ENCODE results near the gene DYNLT5.
"Not testable (repeated sequence)": the region's sequence is repeated elsewhere in the genome, so short reads cannot be mapped to it uniquely, and the experiment has no call there.

DYNLT5 gene

GRCh38 chr1:66752000-66752592 lies at the start of gene DYNLT5:
TSS of gene DYNLT5 (plus strand) at chr1:66752459. CDS start at chr1:66754659, 2,200 bp downstream.
- peak; percentile 21 for DNase-seq

GRCh38 chr1:66704177-66704875 lies 47.9 kb upstream of the DYNLT5 start:
- no peak for DNase-seq

- DNase-seq = no peak
Observed at GRCh38 chr1:66705110-66705509, 47.1 kb upstream of the DYNLT5 start.

- no peak for DNase-seq
Observed at GRCh38 chr1:66711420-66711819, 40.8 kb upstream of the DYNLT5 start.

- DNase-seq = no peak
Observed at GRCh38 chr1:66712839-66713238, 39.4 kb upstream of the DYNLT5 start.

GRCh38 chr1:66723985-66724384 lies 28.3 kb upstream of the DYNLT5 start:
- DNase-seq = no peak

- DNase-seq = peak; percentile 18
Observed at GRCh38 chr1:66725885-66726665, 26.2 kb upstream of the DYNLT5 start.

GRCh38 chr1:66728021-66728420 lies 24.2 kb upstream of the DYNLT5 start:
- no peak for DNase-seq

- DNase-seq = not testable (repeated sequence)
Observed at GRCh38 chr1:66728716-66729115, 23.5 kb upstream of the DYNLT5 start.

- DNase-seq = no peak
Observed at GRCh38 chr1:66729119-66729518, 23.1 kb upstream of the DYNLT5 start.

GRCh38 chr1:66729523-66729922 lies 22.7 kb upstream of the DYNLT5 start:
- no peak for DNase-seq

- DNase-seq = no peak
Observed at GRCh38 chr1:66730462-66730861, 21.8 kb upstream of the DYNLT5 start.

GRCh38 chr1:66731170-66731865 lies 20.9 kb upstream of the DYNLT5 start:
- no peak for DNase-seq

- DNase-seq = no peak
Observed at GRCh38 chr1:66732407-66733166, 19.7 kb upstream of the DYNLT5 start.

- no peak for DNase-seq
Observed at GRCh38 chr1:66733348-66734017, 18.8 kb upstream of the DYNLT5 start.

GRCh38 chr1:66734531-66734930 lies 17.7 kb upstream of the DYNLT5 start:
- DNase-seq = not testable (repeated sequence)

GRCh38 chr1:66737836-66738235 lies 14.4 kb upstream of the DYNLT5 start:
- DNase-seq = no peak

GRCh38 chr1:66739401-66740157 lies 12.7 kb upstream of the DYNLT5 start:
- DNase-seq = no peak

- DNase-seq = no peak
Observed at GRCh38 chr1:66745451-66745850, 6.8 kb upstream of the DYNLT5 start.

- no peak for DNase-seq
Observed at GRCh38 chr1:66747501-66747900, 4.8 kb upstream of the DYNLT5 start.

- no peak for DNase-seq
Observed at GRCh38 chr1:66750577-66750976, 1.7 kb upstream of the DYNLT5 start.

Data from CD4-positive, alpha-beta T cell treated with Interferon gamma for 1 hour (primary cell).